Measurements from ENCODE around the gene KRTAP5-4.
"Not testable (repeated sequence)": the region's sequence is repeated elsewhere in the genome, so short reads cannot be mapped to it uniquely, and the experiment has no call there.

Gene KRTAP5-4

GRCh38 chr11:1636291-1636950 is 14.5 kb upstream of the KRTAP5-4 start:
- DNase-seq, result no peak

GRCh38 chr11:1633864-1634263 is 11.9 kb upstream of the KRTAP5-4 start:
- no peak for DNase-seq

- no peak for DNase-seq
Measured at GRCh38 chr11:1632053-1632714, 10.2 kb upstream of the KRTAP5-4 start.

GRCh38 chr11:1631066-1631568 is 9.2 kb upstream of the KRTAP5-4 start:
- no peak for DNase-seq

GRCh38 chr11:1630271-1630670 is 8.3 kb upstream of the KRTAP5-4 start:
- DNase-seq, result no peak

- DNase-seq, result no peak
Measured at GRCh38 chr11:1629326-1630185, 7.6 kb upstream of the KRTAP5-4 start, which contains the start of gene KRTAP5-5. Gene KRTAP5-5 (plus strand): TSS chr11:1629775. CDS start chr11:1629841, 66 bp downstream.

- DNase-seq, result peak; percentile 47
Measured at GRCh38 chr11:1628506-1629325, 6.8 kb upstream of the KRTAP5-4 start.

GRCh38 chr11:1625541-1625940 is 3.6 kb upstream of the KRTAP5-4 start:
- no peak for DNase-seq

- no peak for DNase-seq
Measured at GRCh38 chr11:1624621-1625020, 2.7 kb upstream of the KRTAP5-4 start.

- DNase-seq, result no peak
Measured at GRCh38 chr11:1623716-1624115, 1.8 kb upstream of the KRTAP5-4 start.

GRCh38 chr11:1619449-1619848 is 2.5 kb downstream of the KRTAP5-4 start:
- peak; percentile 9 for DNase-seq

- no peak for DNase-seq
Measured at GRCh38 chr11:1618231-1618630, 3.7 kb downstream of the KRTAP5-4 start.

GRCh38 chr11:1608363-1608762 is 13.6 kb downstream of the KRTAP5-4 start, which contains the start of gene KRTAP5-3:
Gene KRTAP5-3 (minus strand): TSS chr11:1608463. CDS start chr11:1608385, 78 bp downstream.
- no peak for DNase-seq

GRCh38 chr11:1607901-1608300 is 14.0 kb downstream of the KRTAP5-4 start:
- DNase-seq, result not testable (repeated sequence)

GRCh38 chr11:1607156-1607845 is 14.6 kb downstream of the KRTAP5-4 start:
- not testable (repeated sequence) for DNase-seq

GRCh38 chr11:1605923-1606322 is 16.0 kb downstream of the KRTAP5-4 start:
- peak; percentile 11 for DNase-seq

- no peak for DNase-seq
Measured at GRCh38 chr11:1604711-1605110, 17.2 kb downstream of the KRTAP5-4 start.

GRCh38 chr11:1604181-1604580 is 17.8 kb downstream of the KRTAP5-4 start:
- no peak for DNase-seq

GRCh38 chr11:1603629-1604028 is 18.3 kb downstream of the KRTAP5-4 start:
- no peak for DNase-seq

GRCh38 chr11:1601663-1602062 is 20.3 kb downstream of the KRTAP5-4 start:
- not testable (repeated sequence) for DNase-seq

- no peak for DNase-seq
Measured at GRCh38 chr11:1600626-1601025, 21.3 kb downstream of the KRTAP5-4 start.

GRCh38 chr11:1598816-1599215 is 23.1 kb downstream of the KRTAP5-4 start:
- DNase-seq, result peak; percentile 24

Data from stimulated activated naive CD4-positive, alpha-beta T cell treated with Interleukin-2 at 50 U/mL for 16 hours (primary cell).